HG03060 (cell line): Measurements from ENCODE around the gene STUM.
"Not testable (repeated sequence)": the region's sequence is repeated elsewhere in the genome, so short reads cannot be mapped to it uniquely, and the experiment has no call there.

Experiments
- ATAC-seq: cut with Tn5 transposase; IDR thresholded peaks from one replicate; pipeline ENCODE4 v1.9.1; 2021; ENCODE audit warnings: low read depth, moderate number of reproducible peaks; ENCODE audit not compliant: unreplicated experiment

STUM gene

DNA sequence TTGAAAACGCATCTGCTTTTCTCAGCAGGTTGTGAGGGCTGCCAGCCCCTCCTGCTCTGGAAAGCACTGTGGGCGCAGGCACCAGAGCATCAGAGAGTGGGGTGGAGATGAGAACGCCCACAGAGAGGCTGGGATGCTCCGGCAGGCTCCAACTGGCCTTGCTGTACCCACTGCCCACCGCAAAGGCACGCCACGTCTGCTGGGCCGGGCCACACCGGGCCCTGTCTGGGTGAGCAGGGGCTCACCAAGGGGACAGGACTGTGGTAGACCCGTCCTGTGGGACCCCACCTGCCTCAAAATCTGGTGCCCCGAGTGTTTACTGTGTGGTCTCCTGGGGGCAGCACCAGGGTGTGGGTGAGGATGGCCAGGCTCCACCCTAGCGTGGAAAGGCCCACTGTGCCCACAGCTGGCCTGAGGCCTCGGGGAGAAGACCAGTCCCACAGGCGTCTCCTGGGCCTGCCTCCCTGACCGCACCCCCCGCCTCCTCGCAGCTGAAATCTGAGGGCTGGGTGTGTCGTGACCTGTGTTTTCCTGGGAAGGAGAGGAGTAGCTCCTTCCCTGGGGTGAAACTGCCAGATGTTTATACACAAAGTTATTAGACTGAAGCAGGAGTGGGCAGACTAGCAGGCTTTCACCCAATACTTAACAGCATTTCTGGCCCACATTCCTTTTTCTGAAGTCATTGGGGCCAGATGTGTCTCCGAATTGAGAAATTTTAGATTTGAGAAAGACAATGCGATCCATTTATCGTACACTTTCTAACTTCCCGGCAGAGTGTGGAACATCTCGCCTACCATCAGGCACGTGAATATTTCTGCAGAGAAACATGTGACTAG lies 53.8 kb downstream of the STUM start:
- ATAC-seq, result no peak

DNA sequence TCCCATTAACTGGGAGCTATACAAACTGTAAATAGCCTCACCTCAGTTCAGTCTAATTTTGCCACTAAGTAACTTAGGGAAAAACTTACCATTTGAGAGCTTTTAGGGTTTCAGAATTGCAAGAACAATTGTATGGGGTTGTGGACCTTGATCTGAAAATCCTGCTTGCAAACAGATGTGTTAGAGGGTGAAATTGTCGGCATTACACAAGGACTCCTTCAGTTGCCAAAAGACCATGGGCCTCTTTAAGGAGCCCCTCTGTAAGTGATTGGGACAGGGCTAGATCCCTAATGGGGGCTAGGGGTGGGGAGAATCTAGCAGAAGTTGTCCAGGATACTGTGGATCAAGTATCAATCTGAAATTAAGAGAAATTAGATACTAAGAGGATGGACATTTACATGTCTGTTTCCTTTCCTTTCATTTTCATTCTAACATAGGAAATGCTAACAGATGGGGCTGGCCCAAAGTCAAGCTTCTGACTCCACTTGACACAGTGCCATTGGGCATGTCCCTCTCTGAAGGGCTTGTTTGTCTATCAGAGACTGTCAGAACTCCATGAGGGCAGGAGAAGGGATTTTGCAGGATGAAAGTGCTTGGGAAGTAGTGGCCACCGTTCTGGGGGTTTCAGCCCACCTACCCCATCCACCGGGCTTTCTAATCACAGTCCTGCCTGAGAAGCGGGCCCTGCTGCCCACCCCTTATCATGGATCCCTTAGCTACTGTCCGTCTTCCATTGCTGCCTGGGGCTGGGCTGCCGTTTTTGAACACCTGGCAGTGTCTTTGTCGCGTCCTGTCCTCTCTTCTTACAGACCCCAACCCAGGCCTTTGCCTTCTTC lies 54.7 kb downstream of the STUM start:
- no peak for ATAC-seq

DNA sequence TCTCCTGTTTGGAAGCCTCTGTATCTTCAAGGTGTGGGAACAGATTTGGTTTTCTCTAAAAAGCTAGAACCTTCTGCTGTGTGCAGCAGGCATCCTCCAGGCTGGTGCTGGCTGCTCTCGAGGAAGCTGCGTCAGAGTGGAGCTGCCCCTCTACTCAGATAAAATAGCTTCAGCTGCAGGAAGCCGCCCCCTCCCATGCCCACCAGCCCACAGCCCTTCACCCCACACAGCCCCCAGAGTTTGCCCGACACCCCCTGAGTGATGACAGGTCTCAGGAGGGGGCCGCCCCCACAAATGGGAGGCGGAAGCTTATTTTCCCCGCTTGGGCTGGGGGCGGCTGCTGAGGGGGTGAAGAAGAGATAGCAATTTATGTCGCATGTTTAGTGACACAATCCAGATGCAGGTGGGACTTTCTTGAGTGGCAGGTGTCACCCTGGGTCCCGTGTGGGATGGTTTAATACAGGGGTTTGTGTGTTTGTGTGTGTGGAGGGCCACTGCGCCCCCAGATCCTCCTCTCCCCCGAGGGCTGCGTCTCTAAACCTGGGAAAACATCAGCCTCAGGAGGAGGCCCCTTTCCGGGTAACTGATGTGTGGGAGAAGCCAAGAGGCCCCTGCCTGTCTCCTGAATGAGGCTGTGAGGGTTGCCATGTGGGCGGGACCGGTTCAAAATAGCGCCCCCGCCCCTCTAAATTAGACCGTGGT lies 55.4 kb downstream of the STUM start:
- ATAC-seq, result no peak

DNA sequence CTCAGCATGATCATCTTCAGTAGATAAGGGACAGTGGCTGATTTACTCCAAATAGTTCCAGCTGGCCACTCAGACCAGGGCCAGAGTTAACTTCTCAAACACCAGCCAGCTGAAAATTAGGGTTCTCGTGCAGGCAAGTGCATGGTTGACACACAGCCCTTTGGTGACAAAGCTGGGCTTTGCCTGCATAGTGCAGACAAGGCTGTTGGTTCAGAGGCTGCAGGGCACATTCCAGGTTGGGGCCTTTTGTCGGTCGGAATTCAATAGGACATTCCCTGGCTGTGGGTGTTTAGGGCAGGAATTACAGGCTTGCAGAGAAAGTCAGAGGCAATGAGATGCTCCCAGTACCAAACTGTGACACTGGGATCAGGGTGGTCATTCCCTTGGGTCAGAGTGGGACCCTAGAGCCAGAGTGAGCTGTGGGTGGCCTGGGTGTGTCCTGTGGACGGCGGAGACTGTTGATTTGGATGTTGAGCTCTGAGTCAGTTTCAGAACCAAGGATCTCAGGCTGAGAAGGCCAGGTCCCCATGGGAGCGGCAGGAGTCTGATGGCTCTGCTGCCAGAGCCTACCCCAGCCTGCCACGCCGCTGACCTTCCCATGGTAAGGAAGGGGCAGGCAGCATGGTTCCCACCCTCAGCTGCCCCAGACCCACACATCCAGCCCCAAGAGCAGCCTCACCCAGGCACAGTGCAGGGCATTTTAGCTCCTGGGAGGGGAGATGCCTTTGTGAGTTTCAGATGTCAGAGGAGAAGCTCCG lies 56.2 kb downstream of the STUM start:
- ATAC-seq, result no peak

DNA sequence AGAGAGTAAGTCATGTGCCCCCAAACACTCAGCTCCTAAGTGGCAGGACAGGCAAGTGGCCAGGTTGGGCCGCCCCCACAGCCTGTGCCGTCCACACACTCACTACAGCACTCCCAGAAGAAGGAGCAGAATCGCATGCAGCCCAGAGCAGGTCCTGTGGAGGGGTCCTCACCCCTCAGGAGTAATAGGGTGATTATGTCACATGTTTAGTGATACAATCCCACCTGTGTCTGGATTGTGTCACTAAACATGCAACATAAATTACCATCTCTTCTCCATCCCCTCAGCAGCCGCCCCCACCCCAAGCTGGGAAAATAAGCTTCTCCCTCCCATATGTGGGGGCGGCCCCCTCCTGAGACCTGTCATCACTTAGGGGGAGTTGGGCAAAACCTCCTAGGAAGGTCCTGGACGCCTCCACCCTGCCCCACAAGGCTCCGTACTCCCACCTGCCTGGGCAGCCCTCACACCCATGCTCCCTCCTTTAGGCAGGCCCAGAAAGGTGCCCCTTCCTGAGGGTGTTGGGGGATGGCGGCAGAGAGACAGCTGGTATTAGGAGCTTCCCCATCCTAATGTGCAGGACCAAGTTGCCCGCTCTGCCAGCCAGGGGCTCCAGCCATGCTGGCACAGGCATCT lies 56.9 kb downstream of the STUM start:
- ATAC-seq, result no peak

DNA sequence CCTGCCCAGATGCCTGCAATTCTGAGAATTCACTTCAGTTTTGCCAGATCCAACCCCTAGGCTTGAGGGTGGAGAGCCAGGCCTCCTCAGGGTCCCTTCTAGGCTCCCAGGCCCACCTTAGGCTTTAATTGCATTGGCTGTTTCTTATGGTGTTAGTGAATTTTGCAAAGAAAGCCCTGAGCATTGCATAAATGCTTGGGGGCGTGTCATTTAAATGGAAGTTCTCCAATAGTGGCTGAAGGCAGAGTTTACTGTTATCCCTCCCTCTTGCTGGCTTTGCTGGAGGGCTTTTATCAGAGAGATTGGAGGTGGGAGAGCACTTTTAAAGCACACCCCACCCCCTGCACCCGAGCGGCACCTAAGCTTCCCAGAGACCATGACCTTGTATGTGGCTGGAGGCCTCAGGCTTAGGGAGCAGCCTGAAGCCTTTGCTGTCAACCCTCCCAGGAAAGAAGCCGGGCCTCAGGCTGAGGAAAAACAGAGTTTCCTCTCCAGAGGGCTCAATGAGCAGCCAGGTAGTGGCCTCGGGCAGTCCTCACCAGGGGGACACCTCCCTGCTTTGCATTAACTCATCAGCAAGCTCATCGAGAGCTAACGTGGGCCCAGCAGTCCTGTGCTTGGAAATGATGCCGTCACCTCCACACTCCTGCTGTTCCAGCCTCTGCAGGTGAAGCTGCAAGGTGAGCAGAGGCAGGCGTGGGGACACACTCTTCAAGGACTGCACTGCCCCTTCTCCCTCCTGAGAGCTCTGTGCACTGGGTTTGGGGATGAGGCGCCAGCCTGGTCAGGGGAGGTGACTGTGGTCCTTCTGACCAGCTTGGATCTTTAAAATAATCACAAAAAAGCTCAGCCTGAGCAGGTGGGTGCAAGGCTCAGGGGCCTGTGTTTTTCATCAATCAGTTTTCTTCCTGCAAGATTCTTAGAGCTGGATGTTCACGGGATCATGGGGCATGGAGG lies 58.0 kb downstream of the STUM start:
- no peak for ATAC-seq

DNA sequence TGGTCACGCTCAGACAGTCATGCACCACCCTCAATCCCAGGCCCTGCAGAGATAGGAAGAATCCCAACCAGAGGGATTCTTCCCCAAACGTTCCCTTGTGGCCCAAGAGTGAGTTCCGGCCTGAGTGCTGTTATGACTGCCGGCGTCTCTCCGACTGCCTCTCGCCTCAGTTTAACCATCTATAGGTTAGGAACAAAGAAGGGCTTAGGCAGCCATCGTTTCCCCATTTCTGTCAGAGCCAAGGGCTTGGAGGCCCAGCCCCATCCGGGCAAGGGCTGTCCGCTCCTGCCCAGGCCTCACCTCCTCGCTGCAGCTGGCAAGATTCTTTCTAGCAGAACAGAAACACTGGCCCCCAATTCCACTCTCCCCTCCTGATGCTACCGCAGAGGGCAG lies 58.7 kb downstream of the STUM start:
- no peak for ATAC-seq

DNA sequence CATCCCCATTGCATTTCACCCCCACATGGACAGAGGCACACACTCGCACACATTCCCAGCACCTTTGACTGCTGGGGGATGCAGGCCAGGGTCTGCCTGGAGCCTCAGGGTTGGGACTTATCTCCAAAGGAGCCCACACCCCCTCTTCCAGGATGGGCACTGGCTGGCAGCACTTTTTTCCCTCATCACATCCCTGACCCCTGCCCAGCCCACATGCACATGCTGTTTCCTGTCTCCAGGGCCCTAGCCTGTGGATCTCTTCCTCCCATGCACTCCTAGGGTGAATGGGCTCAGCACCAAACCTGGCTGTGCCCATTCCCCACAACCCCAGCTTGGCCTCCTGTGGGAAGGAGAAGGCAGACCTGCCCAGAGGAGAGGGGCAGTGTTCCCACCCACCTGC lies 59.3 kb downstream of the STUM start:
- ATAC-seq, result no peak

DNA sequence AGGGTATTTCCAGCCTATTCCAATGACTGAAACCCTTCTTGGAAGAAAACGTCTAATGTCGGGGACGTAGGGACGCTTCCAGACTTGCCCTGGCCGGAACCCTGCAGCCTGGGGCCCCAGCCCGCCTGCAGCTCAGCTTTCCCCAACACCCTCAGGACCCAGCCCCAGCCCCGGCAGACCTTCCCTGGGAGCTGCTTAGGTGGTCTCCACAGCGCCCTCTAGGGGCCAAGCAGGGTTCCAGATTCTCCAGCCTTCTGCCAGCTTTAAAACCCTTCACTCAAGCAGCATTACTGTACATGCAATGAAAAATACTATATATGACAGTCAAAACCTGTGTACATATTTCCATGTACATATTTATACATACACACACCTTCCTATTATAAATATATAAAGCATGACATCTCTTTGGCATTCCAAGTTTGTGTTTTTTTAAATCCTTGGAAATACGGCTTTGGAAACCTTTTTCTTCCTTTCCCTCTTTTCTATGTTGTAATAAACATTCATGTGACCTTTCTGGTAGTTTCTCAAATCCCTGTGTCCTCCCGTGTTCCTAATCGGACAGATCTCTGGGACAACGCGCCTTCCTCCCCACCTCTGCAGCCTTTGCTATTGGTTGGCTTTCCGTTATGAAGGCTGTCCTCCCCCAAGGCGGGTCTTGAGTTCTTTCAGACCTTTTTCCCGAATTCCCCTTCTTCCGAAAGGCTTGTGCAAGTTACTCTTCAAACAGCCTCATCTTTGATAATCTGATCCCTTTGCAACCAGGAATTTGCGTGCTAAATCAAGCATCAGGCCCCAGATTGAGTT lies 60.3 kb downstream of the STUM start:
- ATAC-seq, result no peak

DNA sequence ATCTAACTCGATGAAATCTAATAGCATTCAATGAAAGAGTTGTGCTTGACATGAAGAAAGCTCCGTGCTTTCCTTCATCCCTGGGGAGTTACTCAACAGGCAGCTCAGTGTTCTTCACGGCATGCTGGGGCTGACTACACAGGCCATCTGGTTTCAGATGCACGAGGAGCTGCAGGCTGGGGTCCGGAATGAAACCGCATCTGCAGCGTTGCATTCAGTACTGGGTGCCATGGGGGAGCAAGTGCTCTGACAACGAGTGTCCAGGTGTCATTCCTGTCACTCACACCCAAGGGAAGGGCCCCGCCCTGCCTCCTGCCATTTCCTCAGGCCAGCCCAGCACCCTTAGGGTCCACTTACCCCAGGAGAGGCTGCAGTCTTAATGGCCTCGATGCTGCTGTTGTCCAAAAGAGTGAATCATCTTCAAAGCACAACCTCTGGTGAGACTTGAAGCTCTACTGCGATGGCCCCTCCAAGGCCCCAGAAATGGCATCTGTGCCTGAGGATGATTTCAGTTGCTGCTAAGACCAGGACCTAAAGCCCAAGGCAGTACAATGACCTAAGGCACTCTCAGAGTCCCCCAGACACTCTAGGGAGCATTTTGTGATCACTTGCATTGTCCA lies 61.4 kb downstream of the STUM start:
- ATAC-seq, result no peak

DNA sequence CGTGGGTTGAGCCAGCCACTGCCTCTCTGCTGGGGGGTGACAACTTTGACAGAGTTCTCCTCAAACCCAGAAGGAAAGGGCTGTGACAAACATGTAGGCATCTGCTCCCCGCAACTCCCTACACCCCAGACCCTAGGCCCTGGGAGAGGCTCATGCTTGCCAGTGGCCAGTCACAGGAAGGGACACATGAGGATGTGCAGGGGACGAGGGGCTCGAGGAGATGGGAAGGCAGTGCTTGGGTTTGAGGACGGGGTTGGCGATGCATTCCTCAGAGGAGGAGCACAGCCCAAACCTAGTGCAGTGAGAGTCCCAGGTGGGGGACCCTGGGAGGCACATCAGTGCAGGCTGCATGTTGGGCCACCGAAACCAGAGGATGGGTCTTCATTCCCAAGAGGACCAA lies 62.1 kb downstream of the STUM start:
- ATAC-seq, result no peak

DNA sequence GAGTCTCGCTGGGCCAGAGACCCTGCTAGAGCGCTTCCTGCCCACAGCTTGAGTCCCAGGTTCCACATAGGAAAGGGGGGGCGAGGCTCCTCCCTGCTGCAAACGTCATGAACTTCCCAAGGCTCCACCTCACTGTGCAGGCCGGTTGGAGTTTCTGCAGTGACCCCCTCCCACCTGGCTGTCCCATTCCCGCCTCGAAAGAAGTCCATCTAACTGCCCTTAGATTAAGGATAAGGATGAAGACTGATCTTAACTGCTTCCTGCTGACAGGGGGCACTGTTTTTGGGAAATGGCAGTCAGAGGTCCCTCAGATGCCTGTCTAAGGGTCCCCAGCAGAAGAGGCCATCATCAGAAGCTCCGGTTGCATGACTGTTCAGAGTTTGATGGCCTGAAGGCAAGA lies 62.7 kb downstream of the STUM start:
- no peak for ATAC-seq

DNA sequence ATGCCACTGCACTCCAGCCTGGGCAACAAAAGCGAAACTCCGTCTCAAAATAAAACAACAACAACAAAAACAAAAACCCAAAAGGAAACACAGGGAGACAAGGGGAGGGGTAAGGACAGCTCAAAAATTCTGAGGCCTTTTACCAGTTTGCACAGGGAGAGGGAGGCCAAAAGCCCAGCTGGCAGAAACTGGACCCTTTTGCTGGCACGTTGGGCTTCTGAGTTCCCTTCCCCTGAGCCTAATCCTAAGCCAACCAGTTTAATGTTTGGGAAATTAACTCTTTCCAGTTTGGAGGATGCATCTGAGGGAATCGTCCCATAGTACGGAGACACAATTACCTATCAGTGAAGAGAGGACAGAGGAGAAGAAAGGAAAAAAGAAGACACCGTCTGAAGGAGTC lies 63.4 kb downstream of the STUM start:
- ATAC-seq, result not testable (repeated sequence)

DNA sequence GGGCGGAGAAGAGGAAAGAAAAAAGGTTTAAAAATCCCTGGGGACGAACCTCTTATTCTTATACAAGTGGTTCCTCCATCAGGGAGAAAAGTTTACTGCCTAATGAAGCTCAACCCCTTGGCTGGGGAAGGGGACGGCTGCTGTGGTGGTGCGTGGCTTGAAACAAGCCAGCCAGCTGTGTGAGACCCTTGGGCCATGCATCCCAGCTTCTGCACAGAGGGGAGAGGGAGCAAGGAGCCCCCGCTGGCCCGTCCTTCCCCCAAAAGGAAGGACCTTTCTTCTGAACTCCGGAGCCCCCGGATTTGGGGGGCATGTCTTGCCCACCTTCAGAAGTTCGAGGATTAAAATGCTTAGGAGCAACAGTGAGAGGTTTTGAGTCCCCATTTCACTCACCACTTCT lies 67.3 kb downstream of the STUM start:
- ATAC-seq, result no peak

DNA sequence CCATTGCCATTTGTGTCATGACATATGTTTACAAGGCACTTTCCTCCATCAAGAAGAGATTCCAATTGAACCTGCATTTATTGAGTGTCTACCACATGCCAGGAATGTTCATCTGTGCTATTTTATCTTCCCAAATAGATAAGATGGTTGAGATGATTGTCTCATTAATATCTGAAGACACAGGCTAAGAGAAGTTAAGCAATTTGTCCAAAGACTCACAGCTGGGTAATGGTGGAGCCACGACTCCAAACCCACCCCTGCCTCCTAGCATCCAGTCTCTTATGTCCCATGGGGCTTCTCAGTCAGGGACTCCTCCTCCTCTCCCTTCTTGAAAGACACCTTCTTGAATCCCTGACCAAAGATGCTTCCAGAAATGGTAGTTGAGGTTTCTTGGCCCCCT lies 68.1 kb downstream of the STUM start:
- ATAC-seq, result no peak

DNA sequence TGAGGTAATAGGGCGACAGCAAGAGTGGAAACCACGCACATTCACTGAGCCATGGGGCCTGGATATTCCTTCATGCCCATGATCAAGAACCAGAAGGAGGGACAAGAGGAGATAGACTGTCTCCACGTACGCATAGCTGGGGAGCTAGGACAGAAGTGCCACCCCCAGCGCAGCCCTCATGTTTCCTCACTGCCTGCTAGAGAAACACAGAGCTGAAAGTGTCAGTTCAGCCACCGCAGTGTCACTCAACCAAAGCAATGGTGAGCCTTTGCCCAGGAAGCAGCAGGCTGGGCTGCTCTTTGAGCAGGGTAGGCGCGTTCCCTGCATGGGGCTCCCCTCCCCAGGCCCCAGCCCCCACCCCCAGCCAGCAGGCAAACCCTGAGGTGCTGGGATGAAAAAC lies 68.5 kb downstream of the STUM start:
- ATAC-seq, result no peak

DNA sequence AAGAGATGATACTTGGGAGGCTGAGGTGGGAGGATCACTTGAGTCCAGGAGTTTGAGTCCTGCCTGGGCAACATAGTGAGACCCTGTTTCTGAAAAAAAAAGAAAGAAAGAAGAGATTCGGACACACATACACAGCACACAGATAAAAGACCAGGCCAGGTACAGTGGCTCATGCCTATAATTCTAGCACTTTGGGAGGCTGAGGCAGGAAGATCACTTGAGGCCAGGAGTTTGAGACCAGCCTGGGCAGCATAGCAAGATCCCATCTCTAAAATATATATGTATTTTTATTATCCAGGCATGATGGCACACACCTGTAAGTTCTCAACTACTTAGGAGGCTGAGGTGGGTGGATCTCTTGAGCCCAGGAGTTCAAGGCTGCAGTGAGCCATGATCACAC lies 69.2 kb downstream of the STUM start:
- not testable (repeated sequence) for ATAC-seq

DNA sequence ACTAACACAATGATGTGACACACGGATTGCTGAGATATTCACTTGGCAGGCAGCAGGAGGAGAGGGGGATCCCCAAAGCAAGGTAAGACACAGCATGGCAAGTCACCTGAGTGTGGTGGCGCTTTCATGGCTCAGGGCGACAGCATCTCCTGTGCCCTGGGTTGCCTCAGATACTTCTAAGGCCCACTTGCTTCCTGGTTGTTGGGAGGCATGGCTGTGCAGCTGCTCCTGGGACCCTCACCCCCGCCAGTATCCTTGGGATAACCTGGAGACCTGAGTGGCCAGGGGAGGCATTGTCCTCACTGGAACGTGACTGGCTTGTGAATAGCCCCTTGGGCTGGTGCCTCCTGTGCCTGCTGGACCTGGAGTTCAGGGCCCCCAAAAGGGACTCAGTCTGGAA lies 69.8 kb downstream of the STUM start:
- no peak for ATAC-seq
